Stomach (tissue), 9 donors: ENCODE results near the gene THADA. TPM values are rescaled to one million over a fixed set of nuclear protein-coding genes. Genes with fewer than 3 reads are reported as not detected.

Experiments used
- DNase-seq, 2 donors: peaks; one replicate each; pipeline versions ENCODE4 v3.0.0 to v3.0.0-alpha.2; 2013 to 2019
- H3K27ac ChIP-seq, 5 donors: fragments of 200-600 bp in 4 of 5; sonication (generic) in 4 of 5; one replicate each; pipeline ENCODE4 v1.5.1; 2013 to 2019; ENCODE audit warnings: mild to moderate bottlenecking in 1 of 5, moderate library complexity in 1 of 5
- H3K27me3 ChIP-seq, 3 donors: fragments of 200-600 bp; sonication (generic); one replicate each; pipeline ENCODE4 v1.5.1; 2017 to 2019; ENCODE audit warnings: mixed run types in 1 of 3
- H3K36me3 ChIP-seq, 4 donors: fragments of 200-600 bp; sonication (generic); 1 replicate in 3 of 4; 2 replicates in 1 of 4; pipeline ENCODE4 v1.5.1; 2016 to 2019
- H3K4me1 ChIP-seq, 4 donors: fragments of 200-600 bp; sonication (generic); one replicate each; pipeline ENCODE4 v1.5.1; 2016 to 2019
- H3K4me3 ChIP-seq, 4 donors: fragments of 200-600 bp; sonication (generic) in 3 of 4; one replicate each; pipeline ENCODE4 v1.5.1; 2016 to 2019; ENCODE audit warnings: mild to moderate bottlenecking in 1 of 4
- H3K9me3 ChIP-seq, 4 donors: fragments of 200-600 bp; sonication (generic); one replicate each; pipeline ENCODE4 v1.5.1; 2016 to 2019
- CTCF ChIP-seq, 7 experiments: fragments of 450-650 bp in 4 of 7; fragments of 200-600 bp in 3 of 7; sonication (generic) in 3 of 7; IDR thresholded peaks; one replicate each; pipeline ENCODE4 v1.5.1; 2016 to 2019; ENCODE audit warnings: antibody characterized with exemption in 7 of 7, control low read depth in 2 of 7, mild to moderate bottlenecking in 1 of 7
- EP300 ChIP-seq: sonication (generic); formaldehyde crosslinking; IDR thresholded peaks from one replicate; pipeline ENCODE4 v1.6.1; 2017; ENCODE audit warnings: antibody characterized with exemption
- POLR2A ChIP-seq, 4 donors: fragments of 450-650 bp; IDR thresholded peaks; one replicate each; pipeline ENCODE4 v1.6.1; 2016; ENCODE audit warnings: antibody characterized with exemption in 4 of 4, control low read depth in 2 of 4, mild to moderate bottlenecking in 1 of 4, moderate library complexity in 1 of 4
- POLR2AphosphoS5 ChIP-seq, 3 donors: sonication (generic); formaldehyde crosslinking; IDR thresholded peaks; one replicate each; pipeline ENCODE4 v1.6.1; 2016; ENCODE audit warnings: antibody characterized with exemption in 3 of 3
- WGBS, 5 donors: extraction: QIAGEN DNeasy Blood & Tissue Kit in 3 of 5; methylation state at CpG; one replicate each; pipeline versions ENCODE4 v1.1.5 to v1.1.7; 2013 to 2018; 5-methylcytosine and 5-hydroxymethylcytosine counted together
- intact Hi-C: fragments of 100-400 bp; cut with DNase I; formaldehyde crosslinking; loops from one replicate; pipeline ENCODE4 v1.15.1; 2023; ENCODE audit warnings: low total_unique reads
- polyA plus RNA-seq, 3 donors: library from polyadenylated mRNA; stranded (reverse); fragments of 200-250 nt; gene quantifications; one replicate each; pipeline ENCODE4 v1.2.3, GENCODE V29; 2013
- total RNA-seq, 5 donors: library from RNA; depleted of rRNA; stranded (reverse); fragments of >200 nt; gene quantifications; one replicate each; pipeline versions ENCODE4 v1.1.0 to v1.2.3, GENCODE V29; 2014 to 2016
- donor health status: healthy with polysubstance abuse.
- donor health status: Bipolar disorder and iron deficiency.
- donor health status: healthy.

THADA gene
- total and polyA plus RNA-seq, 8 donors = 8.0 to 109 (median 31.9) TPM

GRCh38 chr2:43349904-43350303, 245.9 kb downstream of the THADA start:
- 23 to 45% (median 39%) methylated on average over 3 of the region's 3 CpGs for WGBS, 5 donors
- peak in 1 of 2 donors; percentile 76 for DNase-seq
- no peaks in the 10 kb centered on the region for H3K36me3 ChIP-seq
- H3K4me3 ChIP-seq = no peak overlapping the region
- H3K27me3 ChIP-seq = no peaks in the 10 kb centered on the region
- peaks cover 21 to 69% (median 46%) of the 10 kb centered on the region in 4 donors for H3K4me1 ChIP-seq
- TF ChIP-seq EP300 (no peak), POLR2A (IDR thresholded peaks at IDR 0.05) (no peak), POLR2AphosphoS5 (IDR thresholded peaks at IDR 0.05) (no peak), CTCF (IDR thresholded peaks at IDR 0.05) (no peak)
- peak overlapping the region in 4 of 5 donors; percentile 66 to 81 (median 77) for H3K27ac ChIP-seq
- intact Hi-C loops = no loop called here
- no peaks in the 10 kb centered on the region for H3K9me3 ChIP-seq

GRCh38 chr2:43348908-43349661, 246.8 kb downstream of the THADA start:
- Histone ChIP-seq H3K9me3 (no peaks in the 10 kb centered on the region), H3K4me3 (no peak overlapping the region), H3K4me1 (peaks cover 29 to 77% (median 54%) of the 10 kb centered on the region in 4 donors), H3K27me3 (no peaks in the 10 kb centered on the region), H3K36me3 (no peaks in the 10 kb centered on the region), H3K27ac (peak overlapping the region; percentile 47 to 81 (median 75))
- intact Hi-C loops = no loop called here
- WGBS, 5 donors = 42 to 88% (median 66%) methylated on average over 1 of the region's 1 CpG
- TF ChIP-seq POLR2A (IDR thresholded peaks at IDR 0.05) (no peak), POLR2AphosphoS5 (IDR thresholded peaks at IDR 0.05) (peak in 1 of 3 donors; percentile 49)
- DNase-seq = peak in 1 of 2 donors; percentile 83

GRCh38 chr2:43347746-43348145, 248.1 kb downstream of the THADA start:
- Histone ChIP-seq H3K36me3 (no peaks in the 10 kb centered on the region), H3K27ac (peak overlapping the region in 4 of 5 donors; percentile 66 to 81 (median 77)), H3K4me3 (no peak overlapping the region), H3K4me1 (peaks cover 38 to 91% (median 67%) of the 10 kb centered on the region in 4 donors), H3K9me3 (no peaks in the 10 kb centered on the region), H3K27me3 (no peaks in the 10 kb centered on the region)
- WGBS, 5 donors = 78 to 85% (median 81%) methylated on average over 4 of the region's 4 CpGs
- intact Hi-C loops = no loop called here
- no peak for TF ChIP-seq CTCF (IDR thresholded peaks at IDR 0.05)
- TF ChIP-seq EP300 = no peak
- TF ChIP-seq POLR2AphosphoS5 (IDR thresholded peaks at IDR 0.05) = no peak
- no peak for TF ChIP-seq POLR2A (IDR thresholded peaks at IDR 0.05)
- no peak for DNase-seq

GRCh38 chr2:43346602-43347567, 249.0 kb downstream of the THADA start:
- WGBS, 5 donors = 69 to 79% (median 73%) methylated on average over 13 of the region's 13 CpGs
- no peak for DNase-seq
- intact Hi-C loops = no loop called here
- no peak for TF ChIP-seq POLR2A (IDR thresholded peaks at IDR 0.05)
- no peaks in the 10 kb centered on the region for H3K9me3 ChIP-seq
- no peaks in the 10 kb centered on the region for H3K27me3 ChIP-seq
- peaks cover 0 to 4% (median 2%) of the 10 kb centered on the region in 4 donors for H3K36me3 ChIP-seq
- no peak overlapping the region for H3K4me3 ChIP-seq
- H3K4me1 ChIP-seq = peaks cover 38 to 92% (median 69%) of the 10 kb centered on the region in 4 donors
- peak overlapping the region in 4 of 5 donors; percentile 58 to 81 (median 76) for H3K27ac ChIP-seq

- Histone ChIP-seq H3K27me3 (no peaks in the 10 kb centered on the region), H3K4me3 (no peak overlapping the region), H3K4me1 (peaks cover 38 to 92% (median 74%) of the 10 kb centered on the region in 4 donors), H3K9me3 (no peaks in the 10 kb centered on the region), H3K36me3 (peaks cover 0 to 8% (median 4%) of the 10 kb centered on the region in 4 donors), H3K27ac (peak overlapping the region in 4 of 5 donors; percentile 58 to 81 (median 76))
- intact Hi-C loops = no loop called here
- WGBS, 5 donors = 56 to 83% (median 75%) methylated on average over 5 of the region's 5 CpGs
- DNase-seq = no peak
- no peak for TF ChIP-seq POLR2A (IDR thresholded peaks at IDR 0.05)
- no peak for TF ChIP-seq POLR2AphosphoS5 (IDR thresholded peaks at IDR 0.05)
- no peak for TF ChIP-seq EP300
- TF ChIP-seq CTCF (IDR thresholded peaks at IDR 0.05) = no peak
Observed at GRCh38 chr2:43345872-43346271, 250.0 kb downstream of the THADA start.
